HG03196 (cell line): Measurements from ENCODE around the gene RBM28.

Source experiments
- ATAC-seq: cut with Tn5 transposase; IDR thresholded peaks from one replicate; pipeline ENCODE4 v1.9.1; 2021; ENCODE audit not compliant: unreplicated experiment

Gene RBM28

GRCh38 chr7:128373606-128374005 lies 29.9 kb upstream of the RBM28 start:
- ATAC-seq, result no peak

GRCh38 chr7:128370491-128370890 lies 26.8 kb upstream of the RBM28 start:
- no peak for ATAC-seq

GRCh38 chr7:128366986-128367385 lies 23.3 kb upstream of the RBM28 start:
- ATAC-seq, result no peak

GRCh38 chr7:128366300-128366699 lies 22.6 kb upstream of the RBM28 start:
- no peak for ATAC-seq

- ATAC-seq, result no peak
Observed at GRCh38 chr7:128365432-128365831, 21.7 kb upstream of the RBM28 start.

- no peak for ATAC-seq
Observed at GRCh38 chr7:128364166-128364870, 20.6 kb upstream of the RBM28 start.

- no peak for ATAC-seq
Observed at GRCh38 chr7:128363261-128363721, 19.6 kb upstream of the RBM28 start.

GRCh38 chr7:128362670-128363069 lies 19.0 kb upstream of the RBM28 start:
- no peak for ATAC-seq

- ATAC-seq, result no peak
Observed at GRCh38 chr7:128361411-128362379, 18.0 kb upstream of the RBM28 start, which contains the start of gene PRRT4. PRRT4 (minus strand) TSS chr7:128361690.

- no peak for ATAC-seq
Observed at GRCh38 chr7:128360359-128360678, 16.6 kb upstream of the RBM28 start.

- no peak for ATAC-seq
Observed at GRCh38 chr7:128359939-128360338, 16.2 kb upstream of the RBM28 start.

GRCh38 chr7:128359336-128359735 lies 15.6 kb upstream of the RBM28 start:
- ATAC-seq, result no peak

GRCh38 chr7:128358233-128358632 lies 14.5 kb upstream of the RBM28 start:
- no peak for ATAC-seq

GRCh38 chr7:128357217-128357613 lies 13.5 kb upstream of the RBM28 start:
- ATAC-seq, result no peak

- ATAC-seq, result no peak
Observed at GRCh38 chr7:128356546-128357216, 13.0 kb upstream of the RBM28 start.

GRCh38 chr7:128353610-128354009 lies 9.9 kb upstream of the RBM28 start:
- ATAC-seq, result no peak

GRCh38 chr7:128353189-128353588 lies 9.5 kb upstream of the RBM28 start:
- no peak for ATAC-seq

- no peak for ATAC-seq
Observed at GRCh38 chr7:128352636-128353035, 8.9 kb upstream of the RBM28 start.

- ATAC-seq, result no peak
Observed at GRCh38 chr7:128352153-128352537, 8.4 kb upstream of the RBM28 start.

- no peak for ATAC-seq
Observed at GRCh38 chr7:128351296-128352152, 7.8 kb upstream of the RBM28 start.
